H7 (cell line): ENCODE measurements around the gene KYAT1. TPM values are rescaled to one million over a fixed set of nuclear protein-coding genes. Genes with fewer than 3 reads are reported as not detected.
"Not testable (repeated sequence)": the region's sequence is repeated elsewhere in the genome, so short reads cannot be mapped to it uniquely, and the experiment has no call there.

Experiments used
- DNase-seq: peaks from one replicate; pipeline ENCODE4 v3.0.0; 2012
- H3K27me3 ChIP-seq: 2 replicates; pipeline ENCODE4 v1.6.0; 2011; ENCODE audit warnings: mild to moderate bottlenecking, low read length; ENCODE audit not compliant: control insufficient read depth, insufficient read depth
- H3K36me3 ChIP-seq: replicated peaks from 2 replicates; pipeline ENCODE4 v1.5.1; 2011; ENCODE audit warnings: low read length; ENCODE audit not compliant: control insufficient read depth, insufficient read depth
- H3K4me3 ChIP-seq: 2 replicates; pipeline ENCODE4 v1.5.1; 2011; ENCODE audit warnings: low read depth, mild to moderate bottlenecking, control low read depth, low read length, moderate library complexity; ENCODE audit not compliant: insufficient read depth
- total RNA-seq: library from RNA; depleted of rRNA; stranded (reverse); fragments of >200 nt; shearing (Covaris generic); gene quantifications from 2 replicates; pipeline ENCODE4 v1.2.3, GENCODE V29; 2014

The KYAT1 gene
- total RNA-seq, 1 experiment from 2014 or later = 47.9 TPM

GRCh38 chr9:128884164-128884563 is 2.4 kb upstream of the KYAT1 start:
- DNase-seq = peak; percentile 14
- H3K36me3 ChIP-seq = peaks cover 10% of the 10 kb centered on the region
- H3K4me3 ChIP-seq = no peak overlapping the region
- no peaks in the 10 kb centered on the region for H3K27me3 ChIP-seq

- DNase-seq = peak; percentile 58
- H3K36me3 ChIP-seq = peaks cover 6% of the 10 kb centered on the region
- no peaks in the 10 kb centered on the region for H3K27me3 ChIP-seq
- H3K4me3 ChIP-seq = peak overlapping the region; percentile 94
These were observed 1.2 kb upstream of the KYAT1 start for GRCh38 chr9:128882677-128883603.

GRCh38 chr9:128877852-128878251 is 3.9 kb downstream of the KYAT1 start:
- DNase-seq = peak; percentile 19
- H3K36me3 ChIP-seq = no peaks in the 10 kb centered on the region
- no peaks in the 10 kb centered on the region for H3K27me3 ChIP-seq
- no peak overlapping the region for H3K4me3 ChIP-seq

GRCh38 chr9:128870941-128871265 is 10.8 kb downstream of the KYAT1 start:
- DNase-seq, H3K4me3 ChIP-seq, H3K27me3 ChIP-seq, H3K36me3 ChIP-seq: not testable (repeated sequence)

- DNase-seq = no peak
- H3K4me3 ChIP-seq = no peak overlapping the region
- no peaks in the 10 kb centered on the region for H3K27me3 ChIP-seq
- no peaks in the 10 kb centered on the region for H3K36me3 ChIP-seq
These were observed 11.4 kb downstream of the KYAT1 start for GRCh38 chr9:128870128-128870940.

- Histone ChIP-seq H3K27me3 (no peaks in the 10 kb centered on the region), H3K4me3 (no peak overlapping the region), H3K36me3 (no peaks in the 10 kb centered on the region)
- DNase-seq = peak; percentile 92
These were observed 18.1 kb downstream of the KYAT1 start for GRCh38 chr9:128863647-128864046.

- no peaks in the 10 kb centered on the region for H3K27me3 ChIP-seq
- no peak for DNase-seq
- no peaks in the 10 kb centered on the region for H3K36me3 ChIP-seq
- no peak overlapping the region for H3K4me3 ChIP-seq
These were observed 19.3 kb downstream of the KYAT1 start for GRCh38 chr9:128862401-128862851.

- Histone ChIP-seq H3K27me3 (no peaks in the 10 kb centered on the region), H3K36me3 (no peaks in the 10 kb centered on the region), H3K4me3 (no peak overlapping the region)
- DNase-seq = no peak
These were observed 20.2 kb downstream of the KYAT1 start for GRCh38 chr9:128861501-128861900.

- Histone ChIP-seq H3K27me3 (no peaks in the 10 kb centered on the region), H3K4me3 (no peak overlapping the region), H3K36me3 (no peaks in the 10 kb centered on the region)
- no peak for DNase-seq
These were observed 20.8 kb downstream of the KYAT1 start for GRCh38 chr9:128860937-128861336.

GRCh38 chr9:128858476-128858875 is 23.3 kb downstream of the KYAT1 start:
- H3K27me3 ChIP-seq, H3K4me3 ChIP-seq, H3K36me3 ChIP-seq, DNase-seq: not testable (repeated sequence)

GRCh38 chr9:128854454-128854853 is 27.3 kb downstream of the KYAT1 start:
- not testable (repeated sequence) for H3K36me3 ChIP-seq, H3K4me3 ChIP-seq, DNase-seq, H3K27me3 ChIP-seq

GRCh38 chr9:128852646-128853045 is 29.1 kb downstream of the KYAT1 start:
- H3K36me3 ChIP-seq, H3K4me3 ChIP-seq, H3K27me3 ChIP-seq, DNase-seq: not testable (repeated sequence)

GRCh38 chr9:128851779-128852600 is 29.8 kb downstream of the KYAT1 start:
- DNase-seq, H3K36me3 ChIP-seq, H3K27me3 ChIP-seq, H3K4me3 ChIP-seq: not testable (repeated sequence)

GRCh38 chr9:128851024-128851423 is 30.7 kb downstream of the KYAT1 start:
- not testable (repeated sequence) for H3K27me3 ChIP-seq, H3K4me3 ChIP-seq, DNase-seq, H3K36me3 ChIP-seq
